ENCODE measurements around the gene RNPEP.
A peak's percentile ranks its signal among the peaks of the same experiment; 100 is the strongest.

The RNPEP gene

GRCh38 chr1:201999625-202000238 is 17.3 kb downstream of the RNPEP start:
- no peak overlapping the region for H3K4me3 ChIP-seq (replicated peaks; ENCODE audit: low read depth, low read length)
- no peak for DNase-seq (ENCODE audit: extremely low read depth, low read depth)
- TF ChIP-seq CTCF (IDR thresholded peaks at IDR 0.05; ENCODE audit: low read depth, low read length, missing control alignments): peak; percentile 69

DNA sequence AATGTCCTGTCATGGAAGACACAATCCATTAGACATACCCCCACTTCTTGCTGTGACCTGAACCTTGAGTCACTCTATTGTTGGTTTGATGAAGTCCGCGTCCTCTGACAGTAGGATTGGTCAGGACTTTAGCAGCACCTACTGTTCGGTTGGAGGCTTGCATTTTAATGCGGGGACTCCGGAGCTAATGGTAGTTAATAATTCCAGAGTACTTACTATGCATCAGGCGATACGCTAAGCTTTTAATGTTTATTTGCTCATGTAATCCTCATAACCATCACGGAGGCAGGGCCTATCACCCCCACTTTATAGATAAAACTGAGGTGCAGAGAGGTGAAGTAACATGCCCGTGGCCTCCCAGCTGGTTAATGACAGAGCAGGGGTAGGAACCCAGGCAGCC is 20.1 kb downstream of the RNPEP start:
- DNase-seq (ENCODE audit: extremely low read depth, low read depth): no peak
- no peak overlapping the region for H3K4me3 ChIP-seq (replicated peaks; ENCODE audit: low read depth, low read length)
- TF ChIP-seq CTCF (IDR thresholded peaks at IDR 0.05; ENCODE audit: low read depth, low read length, missing control alignments): no peak

GRCh38 chr1:202004711-202005110 is 22.3 kb downstream of the RNPEP start:
- H3K4me3 ChIP-seq (replicated peaks; ENCODE audit: low read depth, low read length): no peak overlapping the region
- DNase-seq (ENCODE audit: extremely low read depth, low read depth): no peak
- TF ChIP-seq CTCF (IDR thresholded peaks at IDR 0.05; ENCODE audit: low read depth, low read length, missing control alignments): no peak

DNA sequence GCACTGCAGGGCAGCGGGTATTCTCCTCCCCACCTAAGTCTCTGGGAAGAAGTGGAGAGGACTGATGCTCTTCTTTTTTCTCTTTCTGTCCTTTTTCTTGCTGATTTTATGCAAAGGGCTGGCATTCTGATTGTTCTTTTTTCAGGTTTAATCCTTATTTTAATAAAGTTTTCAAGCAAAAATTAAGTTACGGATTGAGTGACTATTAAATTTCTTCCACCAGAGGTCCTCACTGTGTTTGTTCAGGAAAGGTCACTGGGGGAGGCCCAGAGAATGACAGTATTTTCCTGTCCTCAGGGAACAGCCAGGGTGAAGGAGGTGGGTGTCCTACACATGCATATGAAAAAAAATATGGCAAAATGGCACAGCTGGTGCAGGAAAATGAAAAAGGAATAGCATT is 23.5 kb downstream of the RNPEP start:
- peak; percentile 33 for TF ChIP-seq CTCF (IDR thresholded peaks at IDR 0.05; ENCODE audit: low read depth, low read length, missing control alignments)
- no peak for DNase-seq (ENCODE audit: extremely low read depth, low read depth)
- H3K4me3 ChIP-seq (replicated peaks; ENCODE audit: low read depth, low read length): no peak overlapping the region

GRCh38 chr1:202007304-202007703 is 24.9 kb downstream of the RNPEP start:
- H3K4me3 ChIP-seq (replicated peaks; ENCODE audit: low read depth, low read length): no peak overlapping the region
- TF ChIP-seq CTCF (IDR thresholded peaks at IDR 0.05; ENCODE audit: low read depth, low read length, missing control alignments): no peak
- DNase-seq (ENCODE audit: extremely low read depth, low read depth): no peak

- no peak overlapping the region for H3K4me3 ChIP-seq (replicated peaks; ENCODE audit: low read depth, low read length)
- TF ChIP-seq CTCF (IDR thresholded peaks at IDR 0.05; ENCODE audit: low read depth, low read length, missing control alignments): no peak
- DNase-seq (ENCODE audit: extremely low read depth, low read depth): no peak
Measured at GRCh38 chr1:202007805-202008489, 25.5 kb downstream of the RNPEP start.

Data from HFF-Myc (cell line).